Stomach (tissue), 4 donors: ENCODE data around the gene GFER.

ENCODE experiments used
- CTCF ChIP-seq, 7 experiments: fragments of 450-650 bp in 4 of 7; fragments of 200-600 bp in 3 of 7; sonication (generic) in 3 of 7; IDR thresholded peaks; one replicate each; pipeline ENCODE4 v1.5.1; 2016 to 2019; ENCODE audit warnings: antibody characterized with exemption in 7 of 7, control low read depth in 2 of 7, mild to moderate bottlenecking in 1 of 7
- POLR2A ChIP-seq, 4 donors: fragments of 450-650 bp; IDR thresholded peaks; one replicate each; pipeline ENCODE4 v1.6.1; 2016; ENCODE audit warnings: antibody characterized with exemption in 4 of 4, control low read depth in 2 of 4, mild to moderate bottlenecking in 1 of 4, moderate library complexity in 1 of 4
- POLR2AphosphoS5 ChIP-seq, 3 donors: sonication (generic); formaldehyde crosslinking; IDR thresholded peaks; one replicate each; pipeline ENCODE4 v1.6.1; 2016; ENCODE audit warnings: antibody characterized with exemption in 3 of 3

GRCh38 chr16:2008009-2008526 is 24.1 kb downstream of the GFER start:
- TF ChIP-seq CTCF (IDR thresholded peaks at IDR 0.05) (no peak), POLR2A (IDR thresholded peaks at IDR 0.05) (no peak), POLR2AphosphoS5 (IDR thresholded peaks at IDR 0.05) (peak in 1 of 3 donors; percentile 20)
